ENCODE data around the gene AP3B2. TPM values are rescaled to one million over a fixed set of nuclear protein-coding genes. Genes with fewer than 3 reads are reported as not detected.

Gene AP3B2
- total RNA-seq, 4 donors from 2014 or later: 1.2 to 10.4 (median 1.6) TPM; not detected in 1

DNA sequence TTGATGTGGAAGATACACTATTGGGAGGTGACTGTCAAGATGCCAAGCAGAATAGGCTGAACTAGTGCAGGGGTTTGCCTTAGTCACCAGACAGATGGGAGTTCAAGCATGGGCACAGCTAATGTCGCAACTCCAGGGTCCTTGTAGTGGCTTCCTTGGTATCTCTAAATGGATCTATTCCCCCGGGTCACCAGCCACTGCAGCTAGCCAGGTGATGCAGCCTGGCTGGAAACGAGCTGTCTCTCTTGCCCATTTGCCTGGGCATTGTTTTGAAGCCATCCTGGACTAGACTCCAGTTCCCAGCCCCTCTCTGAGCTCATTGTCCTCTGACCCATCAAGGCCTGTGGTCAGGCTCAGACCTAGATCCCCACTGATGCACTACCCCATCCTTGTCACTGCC is 54.1 kb downstream of the AP3B2 start:
- H3K27ac ChIP-seq: no peak overlapping the region
- no peak for TF ChIP-seq POLR2A (IDR thresholded peaks at IDR 0.05)
- TF ChIP-seq, protein P1, sequence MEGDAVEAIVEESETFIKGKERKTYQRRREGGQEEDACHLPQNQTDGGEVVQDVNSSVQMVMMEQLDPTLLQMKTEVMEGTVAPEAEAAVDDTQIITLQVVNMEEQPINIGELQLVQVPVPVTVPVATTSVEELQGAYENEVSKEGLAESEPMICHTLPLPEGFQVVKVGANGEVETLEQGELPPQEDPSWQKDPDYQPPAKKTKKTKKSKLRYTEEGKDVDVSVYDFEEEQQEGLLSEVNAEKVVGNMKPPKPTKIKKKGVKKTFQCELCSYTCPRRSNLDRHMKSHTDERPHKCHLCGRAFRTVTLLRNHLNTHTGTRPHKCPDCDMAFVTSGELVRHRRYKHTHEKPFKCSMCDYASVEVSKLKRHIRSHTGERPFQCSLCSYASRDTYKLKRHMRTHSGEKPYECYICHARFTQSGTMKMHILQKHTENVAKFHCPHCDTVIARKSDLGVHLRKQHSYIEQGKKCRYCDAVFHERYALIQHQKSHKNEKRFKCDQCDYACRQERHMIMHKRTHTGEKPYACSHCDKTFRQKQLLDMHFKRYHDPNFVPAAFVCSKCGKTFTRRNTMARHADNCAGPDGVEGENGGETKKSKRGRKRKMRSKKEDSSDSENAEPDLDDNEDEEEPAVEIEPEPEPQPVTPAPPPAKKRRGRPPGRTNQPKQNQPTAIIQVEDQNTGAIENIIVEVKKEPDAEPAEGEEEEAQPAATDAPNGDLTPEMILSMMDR (IDR thresholded peaks at IDR 0.05): no peak
- no peak overlapping the region for H3K4me3 ChIP-seq
- H3K36me3 ChIP-seq: no peaks in the 10 kb centered on the region
- no peaks in the 10 kb centered on the region for H3K4me1 ChIP-seq
- no peaks in the 10 kb centered on the region for H3K27me3 ChIP-seq
- no peaks in the 10 kb centered on the region for H3K9me3 ChIP-seq
- DNase-seq: peak in 1 of 3 donors; percentile 29

DNA sequence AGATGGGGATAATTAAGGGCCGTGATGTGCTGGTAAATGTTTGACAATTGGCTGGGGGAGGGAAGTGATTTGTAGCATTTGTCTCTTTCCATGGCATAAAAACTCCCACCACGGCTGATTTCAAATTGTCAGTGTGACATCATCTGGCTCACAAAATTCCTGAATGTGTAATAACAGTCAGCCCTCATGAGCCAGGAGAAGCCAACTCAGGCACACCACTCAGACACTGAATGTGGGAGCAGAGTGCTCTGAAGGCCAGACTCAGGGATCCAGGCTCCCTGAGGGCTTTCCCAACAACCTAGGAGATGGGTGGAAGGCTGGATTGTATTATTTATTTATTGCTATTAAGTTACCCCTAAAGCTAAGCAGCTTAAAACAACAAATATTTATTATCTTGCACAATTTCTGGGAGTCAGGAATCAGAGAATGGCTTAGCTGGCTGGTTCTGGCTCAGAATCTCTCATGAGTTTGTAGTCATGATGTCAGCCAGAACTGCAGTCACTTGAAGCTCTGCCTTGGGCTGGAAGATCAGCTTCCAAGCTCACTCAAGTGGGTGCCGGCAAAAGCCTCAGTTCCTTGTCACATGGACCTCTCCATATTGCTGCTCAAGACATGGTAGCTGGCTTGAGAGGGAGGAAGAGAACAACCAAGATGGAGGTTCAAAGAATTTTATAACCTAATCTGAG is 56.0 kb downstream of the AP3B2 start:
- DNase-seq: no peak
- Histone ChIP-seq H3K9me3 (no peaks in the 10 kb centered on the region), H3K4me1 (no peaks in the 10 kb centered on the region), H3K36me3 (no peaks in the 10 kb centered on the region), H3K27me3 (no peaks in the 10 kb centered on the region), H3K27ac (no peak overlapping the region), H3K4me3 (no peak overlapping the region)
- no peak for TF ChIP-seq POLR2A (IDR thresholded peaks at IDR 0.05)
- TF ChIP-seq, protein P1 (IDR thresholded peaks at IDR 0.05): no peak

DNA sequence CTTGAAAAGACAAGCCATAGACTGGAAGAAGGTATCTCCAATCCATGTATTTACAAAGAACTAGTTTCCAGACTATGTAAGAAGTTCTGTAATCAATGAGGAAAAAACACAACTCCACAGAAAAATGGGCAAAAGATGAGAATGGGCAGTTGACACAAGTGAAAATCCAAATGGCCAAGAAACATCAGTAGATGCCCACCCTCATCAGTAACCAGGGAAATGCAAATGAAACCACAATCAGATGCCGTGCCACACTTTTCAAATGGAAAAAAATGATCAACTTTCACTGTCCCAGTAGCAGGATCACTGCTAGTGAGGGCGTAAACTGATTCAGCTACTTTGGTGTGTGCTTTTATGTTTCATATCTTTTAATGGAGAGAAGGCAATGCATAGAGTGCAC is 58.0 kb downstream of the AP3B2 start:
- no peak for TF ChIP-seq POLR2A (IDR thresholded peaks at IDR 0.05)
- TF ChIP-seq, protein P1 (IDR thresholded peaks at IDR 0.05): no peak
- peaks cover 0 to 18% (median 8%) of the 10 kb centered on the region in 4 donors for H3K4me1 ChIP-seq
- no peak overlapping the region for H3K4me3 ChIP-seq
- no peak for DNase-seq
- no peaks in the 10 kb centered on the region for H3K36me3 ChIP-seq
- H3K27ac ChIP-seq: no peak overlapping the region
- H3K9me3 ChIP-seq: peaks cover 0 to 6% (median 0%) of the 10 kb centered on the region in 4 donors
- peaks cover 0 to 14% of the 10 kb centered on the region in 2 donors for H3K27me3 ChIP-seq

DNA sequence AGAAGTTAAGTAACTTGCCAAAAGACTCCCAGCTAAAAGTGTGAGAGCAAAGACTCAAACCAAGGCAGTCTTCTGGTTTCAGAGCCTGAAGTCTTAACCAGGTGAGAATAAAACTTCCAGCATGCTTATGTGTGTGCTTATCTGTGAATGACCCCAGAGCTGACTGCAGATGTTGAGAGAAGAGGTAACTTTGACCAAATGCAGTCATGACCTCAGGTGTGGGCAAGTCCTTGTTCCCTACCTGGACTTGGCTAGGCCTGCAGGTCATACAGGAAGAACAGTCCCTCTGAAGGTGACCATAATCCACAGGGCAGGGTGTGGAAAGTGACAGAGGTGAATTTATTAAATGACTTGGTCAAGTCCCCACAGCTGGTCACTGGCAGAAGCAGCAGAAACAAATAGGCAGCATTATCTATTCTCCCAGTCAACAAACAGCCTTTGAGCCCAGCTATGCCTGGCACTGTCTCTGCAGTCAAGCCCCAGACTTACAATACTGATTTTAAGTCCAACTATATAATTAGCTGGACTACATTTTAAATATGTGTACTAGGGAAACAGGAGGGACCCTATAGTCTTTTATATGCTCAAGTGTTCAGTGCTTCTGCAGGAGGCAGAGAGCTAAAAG is 59.5 kb downstream of the AP3B2 start:
- H3K9me3 ChIP-seq: peaks cover 0 to 6% (median 0%) of the 10 kb centered on the region in 4 donors
- H3K27me3 ChIP-seq: peaks cover 0 to 22% of the 10 kb centered on the region in 2 donors
- TF ChIP-seq, protein P1 (IDR thresholded peaks at IDR 0.05): no peak
- no peak for TF ChIP-seq POLR2A (IDR thresholded peaks at IDR 0.05)
- H3K4me1 ChIP-seq: peaks cover 0 to 24% (median 8%) of the 10 kb centered on the region in 4 donors
- no peaks in the 10 kb centered on the region for H3K36me3 ChIP-seq
- no peak overlapping the region for H3K27ac ChIP-seq
- no peak for DNase-seq
- H3K4me3 ChIP-seq: no peak overlapping the region

DNA sequence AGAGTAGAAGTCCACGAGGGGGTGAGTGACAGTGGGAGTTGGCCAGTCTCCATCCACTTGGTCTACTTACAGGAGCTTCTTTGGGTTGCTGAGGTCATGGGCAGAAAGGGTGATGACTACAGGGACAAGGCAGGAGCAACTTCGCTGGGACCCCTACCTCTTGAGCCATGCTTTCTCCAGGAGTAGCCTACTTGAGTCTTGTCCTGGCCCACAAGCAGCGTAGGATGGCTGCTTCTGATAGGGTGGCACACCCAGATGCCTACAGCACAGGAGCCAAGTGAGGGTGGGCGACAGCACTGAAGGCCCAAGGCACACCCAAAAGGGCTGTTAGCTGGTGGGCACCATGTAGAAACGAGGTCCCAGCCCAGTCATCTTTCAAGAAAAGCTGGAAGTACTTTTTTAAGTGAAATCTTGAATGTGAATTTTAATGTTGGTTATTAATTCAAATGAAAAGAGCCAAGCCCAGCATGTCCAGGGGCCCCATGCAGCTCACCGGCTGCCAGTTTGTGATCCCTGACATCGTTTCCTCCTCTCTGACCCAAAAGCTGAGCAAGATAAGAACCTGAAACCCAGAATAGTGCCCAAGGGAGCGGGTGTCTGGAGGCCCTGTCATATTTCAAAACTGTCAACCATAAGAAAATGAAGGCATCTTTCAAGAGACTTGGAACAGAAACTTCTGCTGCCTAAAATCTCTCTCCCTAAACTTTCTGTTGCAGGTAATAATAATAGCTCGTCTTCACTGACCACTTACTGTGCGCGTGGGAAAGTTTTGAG is 60.3 kb downstream of the AP3B2 start:
- H3K36me3 ChIP-seq: no peaks in the 10 kb centered on the region
- peaks cover 0 to 6% (median 0%) of the 10 kb centered on the region in 4 donors for H3K9me3 ChIP-seq
- H3K27me3 ChIP-seq: peaks cover 0 to 22% of the 10 kb centered on the region in 2 donors
- H3K4me1 ChIP-seq: peaks cover 0 to 24% (median 8%) of the 10 kb centered on the region in 4 donors
- DNase-seq: no peak
- no peak overlapping the region for H3K27ac ChIP-seq
- no peak overlapping the region for H3K4me3 ChIP-seq
- TF ChIP-seq, protein P1 (IDR thresholded peaks at IDR 0.05): no peak
- no peak for TF ChIP-seq POLR2A (IDR thresholded peaks at IDR 0.05)
